GM19328 (cell line): ENCODE results near the gene RDM1.
A peak's percentile ranks its signal among the peaks of the same experiment; 100 is the strongest.
"Not testable (repeated sequence)": the region's sequence is repeated elsewhere in the genome, so short reads cannot be mapped to it uniquely, and the experiment has no call there.

Experiments
- ATAC-seq: cut with Tn5 transposase; IDR thresholded peaks from one replicate; pipeline ENCODE4 v1.9.1; 2021; ENCODE audit warnings: mild to moderate bottlenecking, moderate library complexity; ENCODE audit not compliant: unreplicated experiment

Gene RDM1

GRCh38 chr17:35930211-35931065 is at the start of gene RDM1:
RDM1 (minus strand) TSS chr17:35930773; CDS start chr17:35930727, 46 bp downstream.
- peak; percentile 49 for ATAC-seq

- ATAC-seq: no peak
Observed at GRCh38 chr17:35978346-35978745, 47.8 kb upstream of the RDM1 start.

GRCh38 chr17:35977509-35977908 is 46.9 kb upstream of the RDM1 start:
- ATAC-seq: no peak

GRCh38 chr17:35973333-35974260 is 43.0 kb upstream of the RDM1 start:
- ATAC-seq: no peak

- ATAC-seq: no peak
Observed at GRCh38 chr17:35972945-35973332, 42.4 kb upstream of the RDM1 start.

- no peak for ATAC-seq
Observed at GRCh38 chr17:35972535-35972934, 42.0 kb upstream of the RDM1 start.

GRCh38 chr17:35972066-35972465 is 41.5 kb upstream of the RDM1 start:
- no peak for ATAC-seq

- ATAC-seq: no peak
Observed at GRCh38 chr17:35969558-35970380, 39.2 kb upstream of the RDM1 start.

- ATAC-seq: no peak
Observed at GRCh38 chr17:35968520-35969054, 38.0 kb upstream of the RDM1 start.

GRCh38 chr17:35965272-35965671 is 34.7 kb upstream of the RDM1 start:
- ATAC-seq: no peak

- ATAC-seq: no peak
Observed at GRCh38 chr17:35963663-35964062, 33.1 kb upstream of the RDM1 start.

- no peak for ATAC-seq
Observed at GRCh38 chr17:35953720-35954119, 23.1 kb upstream of the RDM1 start.

- no peak for ATAC-seq
Observed at GRCh38 chr17:35949401-35949800, 18.8 kb upstream of the RDM1 start.

- no peak for ATAC-seq
Observed at GRCh38 chr17:35948092-35948491, 17.5 kb upstream of the RDM1 start.

GRCh38 chr17:35947156-35947585 is 16.6 kb upstream of the RDM1 start:
- no peak for ATAC-seq

GRCh38 chr17:35944151-35944550 is 13.6 kb upstream of the RDM1 start:
- ATAC-seq: no peak

- ATAC-seq: no peak
Observed at GRCh38 chr17:35943537-35943936, 13.0 kb upstream of the RDM1 start, which contains the start of gene LYZL6. LYZL6 (minus strand) TSS chr17:35943713; CDS start chr17:35939356, 4,357 bp downstream.

GRCh38 chr17:35942588-35943186 is 12.1 kb upstream of the RDM1 start:
- no peak for ATAC-seq

GRCh38 chr17:35938492-35938891 is 7.9 kb upstream of the RDM1 start:
- ATAC-seq: not testable (repeated sequence)

GRCh38 chr17:35936063-35936462 is 5.5 kb upstream of the RDM1 start:
- ATAC-seq: no peak
